Cardiac fibroblast (primary cell): ENCODE data around the gene RAB17.
A peak's percentile ranks its signal among the peaks of the same experiment; 100 is the strongest.
"Not testable (repeated sequence)": the region's sequence is repeated elsewhere in the genome, so short reads cannot be mapped to it uniquely, and the experiment has no call there.

Experiments
- DNase-seq, 2 donors: peaks; one replicate each; pipeline versions ENCODE4 v3.0.0 to v3.0.0-alpha.2; 2010; ENCODE audit warnings: low read depth in 2 of 2
- H3K4me3 ChIP-seq, 2 donors: replicated peaks in 1 of 2; 1 replicate in 1 of 2; 2 replicates in 1 of 2; pipeline ENCODE4 v1.5.1; 2011; ENCODE audit warnings: low read depth in 2 of 2, low read length in 2 of 2, mild to moderate bottlenecking in 2 of 2, moderate library complexity in 1 of 2
- CTCF ChIP-seq: IDR thresholded peaks from one replicate; pipeline ENCODE4 v1.5.1; 2011; ENCODE audit warnings: low read depth, mild to moderate bottlenecking, low read length, inconsistent platforms

Gene RAB17

GRCh38 chr2:237597196-237598145 is 6.9 kb upstream of the RAB17 start:
- DNase-seq: no peak
- no peak for TF ChIP-seq CTCF
- H3K4me3 ChIP-seq: no peak overlapping the region

DNA sequence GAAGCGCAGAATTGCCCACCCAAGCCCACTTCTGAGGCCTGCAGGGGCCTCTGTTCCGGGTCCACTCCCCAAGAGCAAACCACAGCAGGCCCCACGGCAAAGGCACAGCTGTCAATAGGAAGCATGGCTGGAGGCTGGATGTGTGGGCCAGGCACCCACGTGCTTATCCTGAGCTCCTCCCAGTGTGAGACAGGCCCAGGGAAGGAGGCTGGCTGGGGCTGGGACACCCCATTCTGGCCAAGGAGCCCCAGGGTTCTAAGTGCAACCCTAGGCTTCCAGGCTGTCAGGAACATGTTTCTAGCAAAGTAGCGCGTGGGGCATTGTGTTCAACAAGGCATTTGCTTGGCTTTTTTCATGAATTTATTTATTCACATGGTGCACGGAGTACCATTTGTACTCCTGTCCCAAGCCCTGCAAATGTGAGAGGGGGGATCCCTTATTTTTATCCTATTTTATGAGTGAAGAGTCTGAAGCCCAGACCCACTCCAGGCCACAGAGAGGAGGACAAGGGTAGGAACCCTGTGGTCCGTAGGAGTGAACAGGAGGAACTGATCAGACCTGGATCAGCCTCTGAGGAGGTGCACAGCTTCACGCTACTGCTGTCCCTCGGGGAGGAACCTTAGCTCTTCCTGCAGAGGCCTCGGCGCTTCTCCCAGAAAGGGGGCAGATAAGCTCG is 6.1 kb upstream of the RAB17 start:
- no peak for TF ChIP-seq CTCF
- H3K4me3 ChIP-seq: no peak overlapping the region
- DNase-seq: no peak

DNA sequence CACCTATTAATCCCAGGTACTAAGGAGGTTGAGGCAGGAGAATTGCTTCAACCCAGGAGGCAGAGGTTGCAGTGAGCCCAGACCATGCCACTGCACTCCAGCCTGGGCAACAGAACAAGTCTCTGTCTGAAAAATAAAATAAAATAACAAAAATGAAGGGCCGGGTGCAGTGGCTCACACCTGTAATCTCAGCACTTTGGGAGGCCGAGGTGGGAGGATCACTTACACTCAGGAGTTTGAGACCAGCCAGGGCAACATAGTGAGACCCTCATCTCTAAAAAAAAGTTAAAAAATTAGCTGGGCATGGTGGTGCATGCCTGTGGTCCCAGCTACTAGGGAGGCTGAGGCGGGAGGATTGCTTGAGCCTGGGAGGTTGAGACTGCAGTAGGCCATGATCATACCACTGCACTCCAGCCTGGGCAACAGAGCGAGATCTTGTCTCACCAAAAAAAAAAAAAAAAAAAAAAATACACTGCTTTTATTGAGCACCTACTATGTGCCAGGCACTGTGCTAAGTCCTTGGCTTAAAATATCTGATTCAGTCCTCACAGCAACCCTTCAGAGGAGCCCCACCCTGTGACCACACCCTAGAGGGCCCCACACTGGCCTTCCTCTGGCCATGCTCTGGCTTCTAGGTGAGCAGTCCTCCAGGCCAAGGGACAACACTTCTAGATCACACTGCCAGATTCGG is 5.4 kb upstream of the RAB17 start:
- DNase-seq, H3K4me3 ChIP-seq: not testable (repeated sequence)

DNA sequence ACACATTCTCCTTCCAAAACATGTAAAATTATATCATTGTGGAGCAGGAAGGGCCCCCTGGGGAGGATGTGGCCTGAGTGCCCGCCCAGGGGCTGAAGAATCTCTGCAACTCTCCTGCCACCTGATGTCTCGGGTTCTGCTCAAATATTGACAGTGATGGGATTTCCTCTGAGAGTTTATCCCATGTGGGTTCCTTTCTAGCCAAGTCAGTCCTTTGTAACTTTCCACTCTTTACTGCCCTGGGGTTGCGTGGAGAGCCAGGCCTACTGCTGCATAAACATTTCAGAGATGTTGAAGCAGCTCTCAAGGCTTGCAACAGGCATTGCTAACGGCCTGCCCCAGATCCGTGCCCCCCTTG is 4.0 kb upstream of the RAB17 start:
- peak in 1 of 2 donors; percentile 51 for DNase-seq
- TF ChIP-seq CTCF: no peak
- no peak overlapping the region for H3K4me3 ChIP-seq

- no peak for DNase-seq
- no peak for TF ChIP-seq CTCF
- H3K4me3 ChIP-seq: no peak overlapping the region
These were observed 3.2 kb upstream of the RAB17 start for GRCh38 chr2:237593596-237594320.

- no peak overlapping the region for H3K4me3 ChIP-seq
- DNase-seq: no peak
- no peak for TF ChIP-seq CTCF
These were observed 2.5 kb upstream of the RAB17 start for GRCh38 chr2:237593036-237593435.
